WTC11 (cell line): ENCODE results near the gene ELMO1.

Experiments
- ATF1 ChIP-seq: sonication (generic); formaldehyde crosslinking; IDR thresholded peaks from 2 replicates; pipeline ENCODE4 v1.8.1; 2023; ENCODE audit warnings: mild to moderate bottlenecking, moderate library complexity, missing genetic modification reagents
- ATF6 ChIP-seq: sonication (generic); formaldehyde crosslinking; IDR thresholded peaks from 2 replicates; pipeline ENCODE4 v1.8.1; 2023; ENCODE audit warnings: mild to moderate bottlenecking, missing genetic modification reagents
- CREM ChIP-seq: sonication (generic); formaldehyde crosslinking; IDR thresholded peaks from 2 replicates; pipeline ENCODE4 v1.8.1; 2022; ENCODE audit warnings: mild to moderate bottlenecking, missing genetic modification reagents, moderate library complexity
- E2F4 ChIP-seq: sonication (generic); formaldehyde crosslinking; IDR thresholded peaks from 2 replicates; pipeline ENCODE4 v1.8.1; 2022; ENCODE audit warnings: low read depth, mild to moderate bottlenecking, moderate library complexity, missing genetic modification reagents, borderline replicate concordance
- ETV6 ChIP-seq: sonication (generic); formaldehyde crosslinking; IDR thresholded peaks from 2 replicates; pipeline ENCODE4 v1.8.1; 2022; ENCODE audit warnings: mild to moderate bottlenecking, missing genetic modification reagents
- GRHL2 ChIP-seq: fragments of 250-450 bp; sonication (Bioruptor Pico); IDR thresholded peaks from 2 replicates; pipeline ENCODE4 v1.8.0; 2022; ENCODE audit warnings: mild to moderate bottlenecking, moderate library complexity; ENCODE audit not compliant: insufficient replicate concordance, severe bottlenecking
- MAX ChIP-seq: sonication (generic); formaldehyde crosslinking; IDR thresholded peaks from 2 replicates; pipeline ENCODE4 v1.8.0; 2022; ENCODE audit warnings: mild to moderate bottlenecking, missing genetic modification reagents
- MYBL2 ChIP-seq: sonication (generic); formaldehyde crosslinking; IDR thresholded peaks from 2 replicates; pipeline ENCODE4 v1.8.1; 2023; ENCODE audit warnings: mild to moderate bottlenecking, moderate library complexity, missing genetic modification reagents
- NFYB ChIP-seq: sonication (generic); formaldehyde crosslinking; conservative IDR thresholded peaks from 2 replicates; pipeline ENCODE4 v1.8.0; 2022; ENCODE audit warnings: low read depth, missing genetic modification reagents
- STAT6 ChIP-seq: sonication (generic); formaldehyde crosslinking; conservative IDR thresholded peaks from 2 replicates; pipeline ENCODE4 v1.8.1; 2023; ENCODE audit warnings: mild to moderate bottlenecking, low read depth, missing genetic modification reagents, moderate library complexity
- ZNF138 ChIP-seq: sonication (generic); formaldehyde crosslinking; conservative IDR thresholded peaks from 2 replicates; pipeline ENCODE4 v1.8.1; 2022; ENCODE audit warnings: mild to moderate bottlenecking, moderate library complexity, missing genetic modification reagents
- ZNF281 ChIP-seq: sonication (generic); formaldehyde crosslinking; IDR thresholded peaks from 2 replicates; pipeline ENCODE4 v1.8.0; 2023; ENCODE audit warnings: mild to moderate bottlenecking, missing genetic modification reagents
- TF ChIP-seq, protein P1 (sequence below): fragments of 200-600 bp; IDR thresholded peaks from 2 replicates; pipeline ENCODE4 v1.8.0; 2022; ENCODE audit warnings: antibody characterized with exemption
- TF ChIP-seq, protein P2 (sequence below): sonication (generic); formaldehyde crosslinking; IDR thresholded peaks from 2 replicates; pipeline ENCODE4 v1.8.1; 2023; ENCODE audit warnings: mild to moderate bottlenecking, missing genetic modification reagents, moderate library complexity

DNA sequence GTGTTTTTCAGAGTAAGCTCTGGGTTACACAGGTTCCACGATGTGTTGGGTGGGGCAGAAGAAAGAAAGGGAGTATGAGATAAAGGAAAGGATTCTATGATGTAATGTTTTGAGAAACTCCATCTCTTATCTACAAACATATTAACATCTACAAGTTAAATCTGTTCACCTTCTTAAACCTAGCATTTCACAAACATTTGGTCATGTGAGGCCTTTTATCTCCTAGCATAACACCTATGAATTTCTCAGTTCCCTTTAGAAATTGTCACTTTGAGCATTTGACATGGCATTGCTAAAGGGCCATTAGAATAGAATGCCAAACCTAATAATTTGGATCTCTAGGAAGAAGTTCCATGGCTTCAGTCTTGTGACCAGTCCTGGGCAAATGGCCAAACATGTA, 507.3 kb downstream of the ELMO1 start:
- TF ChIP-seq NFYB (no peak), ETV6 (no peak), E2F4 (CRISPR knock-in tag) (no peak), MAX (CRISPR knock-in tag) (no peak), CREM (no peak), MYBL2 (no peak), ATF1 (no peak), ATF6 (CRISPR knock-in tag) (no peak), ZNF281 (CRISPR knock-in tag) (no peak), GRHL2 (CRISPR knock-in tag) (no peak), STAT6 (CRISPR knock-in tag) (no peak), ZNF138 (CRISPR knock-in tag) (no peak)
- TF ChIP-seq, protein P1, sequence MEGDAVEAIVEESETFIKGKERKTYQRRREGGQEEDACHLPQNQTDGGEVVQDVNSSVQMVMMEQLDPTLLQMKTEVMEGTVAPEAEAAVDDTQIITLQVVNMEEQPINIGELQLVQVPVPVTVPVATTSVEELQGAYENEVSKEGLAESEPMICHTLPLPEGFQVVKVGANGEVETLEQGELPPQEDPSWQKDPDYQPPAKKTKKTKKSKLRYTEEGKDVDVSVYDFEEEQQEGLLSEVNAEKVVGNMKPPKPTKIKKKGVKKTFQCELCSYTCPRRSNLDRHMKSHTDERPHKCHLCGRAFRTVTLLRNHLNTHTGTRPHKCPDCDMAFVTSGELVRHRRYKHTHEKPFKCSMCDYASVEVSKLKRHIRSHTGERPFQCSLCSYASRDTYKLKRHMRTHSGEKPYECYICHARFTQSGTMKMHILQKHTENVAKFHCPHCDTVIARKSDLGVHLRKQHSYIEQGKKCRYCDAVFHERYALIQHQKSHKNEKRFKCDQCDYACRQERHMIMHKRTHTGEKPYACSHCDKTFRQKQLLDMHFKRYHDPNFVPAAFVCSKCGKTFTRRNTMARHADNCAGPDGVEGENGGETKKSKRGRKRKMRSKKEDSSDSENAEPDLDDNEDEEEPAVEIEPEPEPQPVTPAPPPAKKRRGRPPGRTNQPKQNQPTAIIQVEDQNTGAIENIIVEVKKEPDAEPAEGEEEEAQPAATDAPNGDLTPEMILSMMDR, result no peak
- TF ChIP-seq, protein P2, sequence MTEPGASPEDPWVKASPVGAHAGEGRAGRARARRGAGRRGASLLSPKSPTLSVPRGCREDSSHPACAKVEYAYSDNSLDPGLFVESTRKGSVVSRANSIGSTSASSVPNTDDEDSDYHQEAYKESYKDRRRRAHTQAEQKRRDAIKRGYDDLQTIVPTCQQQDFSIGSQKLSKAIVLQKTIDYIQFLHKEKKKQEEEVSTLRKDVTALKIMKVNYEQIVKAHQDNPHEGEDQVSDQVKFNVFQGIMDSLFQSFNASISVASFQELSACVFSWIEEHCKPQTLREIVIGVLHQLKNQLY, result no peak
